HepG2 (cell line): ENCODE data around the gene ATP5MK. TPM values are rescaled to one million over a fixed set of nuclear protein-coding genes. Genes with fewer than 3 reads are reported as not detected.

Experiments
- GFI1 ChIP-seq: sonication (generic); formaldehyde crosslinking; IDR thresholded peaks from 2 replicates; pipeline ENCODE4 v1.5.0; 2020; ENCODE audit warnings: missing genetic modification reagents, mild to moderate bottlenecking, borderline replicate concordance
- HNRNPUL1 ChIP-seq: fragments of 200-400 bp; formaldehyde crosslinking; IDR thresholded peaks from 2 replicates; pipeline ENCODE4 v1.6.1; 2017; ENCODE audit warnings: low read depth, mild to moderate bottlenecking, low read length, moderate library complexity
- NAIF1 ChIP-seq: sonication (generic); formaldehyde crosslinking; IDR thresholded peaks from 2 replicates; pipeline ENCODE4 v1.5.0; 2020; ENCODE audit warnings: mild to moderate bottlenecking, missing genetic modification reagents, borderline replicate concordance
- NFYC ChIP-seq: IDR thresholded peaks from 2 replicates; pipeline ENCODE4 v1.6.1; 2016; ENCODE audit warnings: missing genetic modification reagents, missing compliant biosample characterization
- POLR2G ChIP-seq: fragments of 200-400 bp; formaldehyde crosslinking; IDR thresholded peaks from 2 replicates; pipeline ENCODE4 v1.6.1; 2018; ENCODE audit warnings: mild to moderate bottlenecking, low read depth, low read length, moderate library complexity
- PRDM10 ChIP-seq: sonication (generic); formaldehyde crosslinking; IDR thresholded peaks from 2 replicates; pipeline ENCODE4 v1.4.0; 2020; ENCODE audit warnings: low read depth, missing genetic modification reagents
- SOX5 ChIP-seq: IDR thresholded peaks from 2 replicates; pipeline ENCODE4 v1.6.1; 2016; ENCODE audit warnings: borderline replicate concordance
- THAP7 ChIP-seq: sonication (generic); formaldehyde crosslinking; IDR thresholded peaks from 2 replicates; pipeline ENCODE4 v1.8.1; 2023; ENCODE audit warnings: mild to moderate bottlenecking, missing genetic modification reagents
- TOPORS ChIP-seq: sonication (generic); formaldehyde crosslinking; IDR thresholded peaks from 2 replicates; pipeline ENCODE4 v1.8.0; 2023; ENCODE audit warnings: mild to moderate bottlenecking, missing genetic modification reagents
- ZNF180 ChIP-seq: sonication (generic); formaldehyde crosslinking; IDR thresholded peaks from 2 replicates; pipeline ENCODE4 v1.4.0; 2020; ENCODE audit warnings: low read depth, missing genetic modification reagents, borderline replicate concordance
- ZNF251 ChIP-seq: sonication (generic); formaldehyde crosslinking; IDR thresholded peaks from 2 replicates; pipeline ENCODE4 v1.9.0; 2021; ENCODE audit warnings: mild to moderate bottlenecking, missing genetic modification reagents
- ZNF441 ChIP-seq: sonication (generic); formaldehyde crosslinking; IDR thresholded peaks from 2 replicates; pipeline ENCODE4 v1.7.0; 2021; ENCODE audit warnings: missing genetic modification reagents, borderline replicate concordance
- ZNF614 ChIP-seq: IDR thresholded peaks from 2 replicates; pipeline ENCODE4 v1.6.1; 2018; ENCODE audit warnings: missing biosample characterization, missing genetic modification reagents, inconsistent platforms, borderline replicate concordance
- ZNF788 ChIP-seq: sonication (generic); formaldehyde crosslinking; IDR thresholded peaks from 2 replicates; pipeline ENCODE4 v1.5.0; 2020; ENCODE audit warnings: mild to moderate bottlenecking, missing genetic modification reagents, borderline replicate concordance
- ZSCAN20 ChIP-seq: sonication (generic); formaldehyde crosslinking; IDR thresholded peaks from 2 replicates; pipeline ENCODE4 v1.4.0; 2020; ENCODE audit warnings: missing genetic modification reagents, mild to moderate bottlenecking, borderline replicate concordance
- ZSCAN29 ChIP-seq: sonication (generic); formaldehyde crosslinking; conservative IDR thresholded peaks from 2 replicates; pipeline ENCODE4 v1.4.0; 2020; ENCODE audit warnings: mild to moderate bottlenecking, missing genetic modification reagents
- polyA plus RNA-seq, 8 experiments: library from polyadenylated mRNA; depleted of rRNA in 3 of 8; stranded (reverse) in 7 of 8; unstranded in 1 of 8; fragments of >200 nt; fragmentation: Illumina TruSeq in 4 of 8; extraction: Trizol in 4 of 8; gene quantifications; 2 replicates each; pipeline versions ENCODE4 v1.2.1 to v1.2.3, GENCODE V29; 2011 to 2016; ENCODE audit warnings: low read depth in 4 of 8, missing spikeins in 1 of 8, mixed read lengths in 1 of 8; ENCODE audit not compliant: insufficient read depth in 1 of 8
- total RNA-seq, 5 experiments: library from RNA; depleted of rRNA; stranded (reverse); fragments of >200 nt; fragmentation: Illumina TruSeq; extraction: Trizol; gene quantifications; 2 replicates each; pipeline ENCODE4 v1.2.3, GENCODE V29; 2016; ENCODE audit warnings: low read depth in 1 of 5
- TF ChIP-seq, protein P1 (sequence below): IDR thresholded peaks from 2 replicates; pipeline ENCODE4 v1.6.1; 2018; ENCODE audit warnings: missing genetic modification reagents, mild to moderate bottlenecking, missing compliant biosample characterization
- TF ChIP-seq, protein P2 (sequence below): sonication (generic); formaldehyde crosslinking; IDR thresholded peaks from 2 replicates; pipeline ENCODE4 v1.4.0; 2020; ENCODE audit warnings: missing genetic modification reagents, borderline replicate concordance

Gene ATP5MK
- total and polyA plus RNA-seq, 2 of the 13 experiments (the other 11 are each of a cell fraction or from before 2014, with no cell fraction given), result 312 to 517 TPM

DNA sequence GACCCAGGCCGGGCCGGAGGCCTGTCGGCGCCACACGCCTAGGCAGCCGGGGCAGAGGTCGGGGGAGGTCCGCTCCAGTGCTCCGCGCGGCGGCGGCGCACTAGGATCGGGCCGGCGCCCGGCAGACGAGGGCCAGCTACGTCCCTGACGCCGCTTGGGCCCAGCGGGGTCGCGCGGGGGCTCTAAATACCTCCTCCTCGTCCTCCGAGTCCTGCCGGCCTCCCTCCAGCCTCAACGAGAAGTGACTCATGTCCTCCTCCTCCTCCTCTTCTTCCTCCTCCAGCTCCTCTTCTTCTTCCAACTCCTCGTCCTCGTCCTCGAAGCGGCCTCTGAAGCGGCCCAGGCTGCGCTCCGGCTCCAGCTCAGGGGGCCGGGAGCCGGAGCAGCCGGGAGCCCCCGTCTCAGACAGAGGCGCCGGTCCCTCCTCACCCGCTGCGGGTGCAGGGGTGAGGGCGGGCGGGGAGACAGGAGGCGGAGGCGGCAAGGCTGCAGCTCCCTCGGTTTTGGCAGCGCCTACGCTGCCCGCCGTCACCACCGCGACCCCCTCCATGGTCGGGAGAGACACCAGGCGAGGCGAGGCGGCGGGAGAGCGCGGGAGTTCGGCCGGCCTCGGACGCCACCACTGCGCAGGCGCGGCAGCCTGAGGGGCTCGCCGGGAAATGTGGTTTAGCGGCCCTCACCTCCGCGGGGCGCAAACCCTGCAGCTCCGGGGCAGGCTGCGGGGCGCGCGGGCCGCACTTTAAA is 45.6 kb downstream of the ATP5MK start, which contains the start of gene PCGF6 (continued):
- TF ChIP-seq TOPORS (CRISPR knock-in tag) (no peak), PRDM10 (CRISPR knock-in tag) (no peak), ZNF788 (CRISPR knock-in tag) (no peak), ZSCAN20 (CRISPR knock-in tag) (peak; percentile 27; the same call in 1 of the 2 replicates), POLR2G (peak; percentile 72), SOX5 (no peak), ZNF251 (no peak), THAP7 (CRISPR knock-in tag) (no peak), NAIF1 (CRISPR knock-in tag) (no peak), ZSCAN29 (CRISPR knock-in tag) (peak; percentile 79), GFI1 (CRISPR knock-in tag) (no peak), HNRNPUL1 (no peak), ZNF180 (no peak), NFYC (CRISPR knock-in tag) (no peak), ZNF441 (CRISPR knock-in tag) (no peak), ZNF614 (CRISPR knock-in tag) (no peak)
- TF ChIP-seq, protein P1, sequence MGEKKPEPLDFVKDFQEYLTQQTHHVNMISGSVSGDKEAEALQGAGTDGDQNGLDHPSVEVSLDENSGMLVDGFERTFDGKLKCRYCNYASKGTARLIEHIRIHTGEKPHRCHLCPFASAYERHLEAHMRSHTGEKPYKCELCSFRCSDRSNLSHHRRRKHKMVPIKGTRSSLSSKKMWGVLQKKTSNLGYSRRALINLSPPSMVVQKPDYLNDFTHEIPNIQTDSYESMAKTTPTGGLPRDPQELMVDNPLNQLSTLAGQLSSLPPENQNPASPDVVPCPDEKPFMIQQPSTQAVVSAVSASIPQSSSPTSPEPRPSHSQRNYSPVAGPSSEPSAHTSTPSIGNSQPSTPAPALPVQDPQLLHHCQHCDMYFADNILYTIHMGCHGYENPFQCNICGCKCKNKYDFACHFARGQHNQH (CRISPR knock-in tag), result peak; percentile 69; the same call in 1 of the 2 replicates
- TF ChIP-seq, protein P2, sequence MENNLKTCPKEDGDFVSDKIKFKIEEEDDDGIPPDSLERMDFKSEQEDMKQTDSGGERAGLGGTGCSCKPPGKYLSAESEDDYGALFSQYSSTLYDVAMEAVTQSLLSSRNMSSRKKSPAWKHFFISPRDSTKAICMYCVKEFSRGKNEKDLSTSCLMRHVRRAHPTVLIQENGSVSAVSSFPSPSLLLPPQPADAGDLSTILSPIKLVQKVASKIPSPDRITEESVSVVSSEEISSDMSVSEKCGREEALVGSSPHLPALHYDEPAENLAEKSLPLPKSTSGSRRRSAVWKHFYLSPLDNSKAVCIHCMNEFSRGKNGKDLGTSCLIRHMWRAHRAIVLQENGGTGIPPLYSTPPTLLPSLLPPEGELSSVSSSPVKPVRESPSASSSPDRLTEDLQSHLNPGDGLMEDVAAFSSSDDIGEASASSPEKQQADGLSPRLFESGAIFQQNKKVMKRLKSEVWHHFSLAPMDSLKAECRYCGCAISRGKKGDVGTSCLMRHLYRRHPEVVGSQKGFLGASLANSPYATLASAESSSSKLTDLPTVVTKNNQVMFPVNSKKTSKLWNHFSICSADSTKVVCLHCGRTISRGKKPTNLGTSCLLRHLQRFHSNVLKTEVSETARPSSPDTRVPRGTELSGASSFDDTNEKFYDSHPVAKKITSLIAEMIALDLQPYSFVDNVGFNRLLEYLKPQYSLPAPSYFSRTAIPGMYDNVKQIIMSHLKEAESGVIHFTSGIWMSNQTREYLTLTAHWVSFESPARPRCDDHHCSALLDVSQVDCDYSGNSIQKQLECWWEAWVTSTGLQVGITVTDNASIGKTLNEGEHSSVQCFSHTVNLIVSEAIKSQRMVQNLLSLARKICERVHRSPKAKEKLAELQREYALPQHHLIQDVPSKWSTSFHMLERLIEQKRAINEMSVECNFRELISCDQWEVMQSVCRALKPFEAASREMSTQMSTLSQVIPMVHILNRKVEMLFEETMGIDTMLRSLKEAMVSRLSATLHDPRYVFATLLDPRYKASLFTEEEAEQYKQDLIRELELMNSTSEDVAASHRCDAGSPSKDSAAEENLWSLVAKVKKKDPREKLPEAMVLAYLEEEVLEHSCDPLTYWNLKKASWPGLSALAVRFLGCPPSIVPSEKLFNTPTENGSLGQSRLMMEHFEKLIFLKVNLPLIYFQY (CRISPR knock-in tag), result no peak
